Neural cell (in vitro differentiated cells): ENCODE results near the gene C1R. TPM values are rescaled to one million over a fixed set of nuclear protein-coding genes. Genes with fewer than 3 reads are reported as not detected.

Experiments
- H2AFZ ChIP-seq: fragments of 200-600, 300-800 bp; sonication (generic), shearing (Covaris generic); 2 replicates; pipeline ENCODE4 v1.6.0; 2014; ENCODE audit warnings: low read depth, mild to moderate bottlenecking, antibody characterized with exemption, low read length, moderate library complexity
- H3F3A ChIP-seq: fragments of 200-600 bp; shearing (Covaris generic); 2 replicates; pipeline ENCODE4 v1.6.1; 2016; ENCODE audit warnings: mild to moderate bottlenecking, moderate library complexity, mixed read lengths, antibody characterized with exemption, low read length; ENCODE audit not compliant: insufficient read depth, poor library complexity, severe bottlenecking
- H3K27ac ChIP-seq: fragments of 200-600, 300-800 bp; sonication (generic), shearing (Covaris generic); 2 replicates; pipeline ENCODE4 v1.5.1; 2014; ENCODE audit warnings: mild to moderate bottlenecking, low read length, moderate library complexity
- H3K27me3 ChIP-seq: fragments of 300-800, 200-600 bp; sonication (generic), shearing (Covaris generic); 2 replicates; pipeline ENCODE4 v1.6.0; 2014; ENCODE audit warnings: mild to moderate bottlenecking, low read depth, low read length, moderate library complexity; ENCODE audit not compliant: insufficient read depth
- H3K36me3 ChIP-seq: fragments of 300-800, 200-600 bp; sonication (generic), shearing (Covaris generic); 2 replicates; pipeline ENCODE4 v1.5.1; 2014; ENCODE audit warnings: mild to moderate bottlenecking, antibody characterized with exemption, low read length, moderate library complexity; ENCODE audit not compliant: insufficient read depth
- H3K4me2 ChIP-seq: fragments of 300-800, 200-600 bp; sonication (generic), shearing (Covaris generic); 2 replicates; pipeline ENCODE4 v1.6.0; 2014; ENCODE audit warnings: mild to moderate bottlenecking, low read length
- H3K4me3 ChIP-seq: fragments of 300-800, 200-600 bp; sonication (generic), shearing (Covaris generic); 2 replicates; pipeline ENCODE4 v1.5.1; 2014; ENCODE audit warnings: mild to moderate bottlenecking, low read length, moderate library complexity
- H3K79me2 ChIP-seq: fragments of 200-600 bp; shearing (Covaris generic); replicated peaks from 2 replicates; pipeline ENCODE4 v1.6.0; 2014; ENCODE audit warnings: mild to moderate bottlenecking, low read length, moderate library complexity; ENCODE audit not compliant: insufficient read depth
- H3K9ac ChIP-seq: fragments of 300-800, 200-600 bp; sonication (generic), shearing (Covaris generic); 2 replicates; pipeline ENCODE4 v1.6.1; 2016; ENCODE audit warnings: mild to moderate bottlenecking, low read length, mixed read lengths
- H3K9me2 ChIP-seq: fragments of 200-600 bp; shearing (Covaris generic); 2 replicates; pipeline ENCODE4 v1.6.1; 2016; ENCODE audit warnings: mild to moderate bottlenecking, low read length, mixed read lengths; ENCODE audit not compliant: insufficient read depth
- H3K9me3 ChIP-seq: fragments of 200-600, 300-800 bp; sonication (generic), shearing (Covaris generic); 2 replicates; pipeline ENCODE4 v1.6.1; 2016; ENCODE audit warnings: mild to moderate bottlenecking, mixed run types, low read length, moderate library complexity, mixed read lengths
- H4K20me1 ChIP-seq: fragments of 200-600 bp; shearing (Covaris generic); 2 replicates; pipeline ENCODE4 v1.6.1; 2016; ENCODE audit warnings: mild to moderate bottlenecking, mixed run types; ENCODE audit not compliant: insufficient read depth
- CTCF ChIP-seq: fragments of 450-650 bp; IDR thresholded peaks from 2 replicates; pipeline ENCODE4 v1.5.1; 2014; ENCODE audit warnings: antibody characterized with exemption, mild to moderate bottlenecking, moderate library complexity; ENCODE audit not compliant: poor library complexity, severe bottlenecking
- EP300 ChIP-seq: fragments of 450-650 bp; conservative IDR thresholded peaks from 2 replicates; pipeline ENCODE4 v1.6.1; 2014; ENCODE audit warnings: antibody characterized with exemption, mild to moderate bottlenecking, moderate library complexity; ENCODE audit not compliant: poor library complexity, severe bottlenecking
- EZH2 ChIP-seq: fragments of 200-600, 300-800 bp; shearing (Covaris generic), sonication (generic); IDR thresholded peaks from 2 replicates; pipeline ENCODE4 v1.6.1; 2014; ENCODE audit warnings: antibody characterized with exemption, low read length, borderline replicate concordance, mild to moderate bottlenecking; ENCODE audit not compliant: insufficient read depth, poor library complexity, severe bottlenecking
- MXI1 ChIP-seq: fragments of 450-650 bp; conservative IDR thresholded peaks from 2 replicates; pipeline ENCODE4 v1.6.1; 2014; ENCODE audit warnings: antibody characterized with exemption, mild to moderate bottlenecking; ENCODE audit not compliant: poor library complexity, severe bottlenecking
- POLR2AphosphoS5 ChIP-seq: IDR thresholded peaks from 2 replicates; pipeline ENCODE4 v1.6.1; 2012
- RAD21 ChIP-seq: fragments of 450-650 bp; conservative IDR thresholded peaks from 2 replicates; pipeline ENCODE4 v1.6.1; 2014; ENCODE audit warnings: antibody characterized with exemption, mild to moderate bottlenecking, moderate library complexity
- REST ChIP-seq: IDR thresholded peaks from 2 replicates; pipeline ENCODE4 v1.6.1; 2012; ENCODE audit warnings: borderline replicate concordance
- SMC3 ChIP-seq: fragments of 450-650 bp; conservative IDR thresholded peaks from 2 replicates; pipeline ENCODE4 v1.6.1; 2014; ENCODE audit warnings: antibody characterized with exemption, mild to moderate bottlenecking, moderate library complexity; ENCODE audit not compliant: poor library complexity
- TAF1 ChIP-seq: IDR thresholded peaks from 2 replicates; pipeline ENCODE4 v1.6.1; 2012; ENCODE audit warnings: low read depth
- polyA plus RNA-seq: library from polyadenylated mRNA; depleted of rRNA; stranded (reverse); fragments of >200 nt; gene quantifications from 2 replicates; pipeline ENCODE4 v1.2.3, GENCODE V29; 2014

C1R gene
- polyA plus RNA-seq, 1 donor from 2014 or later = 1.7 TPM

- H3K9ac ChIP-seq = no peak overlapping the region
- no peaks in the 10 kb centered on the region for H3F3A ChIP-seq
- no peaks in the 10 kb centered on the region for H3K9me3 ChIP-seq
- H2AFZ ChIP-seq = no peak overlapping the region
- no peak for TF ChIP-seq CTCF
- no peaks in the 10 kb centered on the region for H3K79me2 ChIP-seq
- no peaks in the 10 kb centered on the region for H3K36me3 ChIP-seq
- H3K27me3 ChIP-seq = peaks cover 5% of the 10 kb centered on the region
- no peak overlapping the region for H3K4me3 ChIP-seq
- no peaks in the 10 kb centered on the region for H3K9me2 ChIP-seq
- no peak overlapping the region for H3K27ac ChIP-seq
- H4K20me1 ChIP-seq = no peaks in the 10 kb centered on the region
- no peak overlapping the region for H3K4me2 ChIP-seq
These were observed 31.7 kb upstream of the C1R start for GRCh38 chr12:7123806-7124522.

- Histone ChIP-seq H3K27me3 (no peaks in the 10 kb centered on the region), H3K9ac (no peak overlapping the region), H3K9me2 (no peaks in the 10 kb centered on the region), H3F3A (no peaks in the 10 kb centered on the region), H3K4me2 (no peak overlapping the region), H3K9me3 (no peaks in the 10 kb centered on the region), H3K79me2 (no peaks in the 10 kb centered on the region), H3K4me3 (no peak overlapping the region), H2AFZ (no peak overlapping the region), H4K20me1 (no peaks in the 10 kb centered on the region), H3K36me3 (no peaks in the 10 kb centered on the region), H3K27ac (no peak overlapping the region)
- TF ChIP-seq MXI1 = no peak
- TF ChIP-seq RAD21 = no peak
- TF ChIP-seq EP300 = no peak
- TF ChIP-seq POLR2AphosphoS5 = no peak
- no peak for TF ChIP-seq REST
- no peak for TF ChIP-seq SMC3
- TF ChIP-seq TAF1 = no peak
- no peak for TF ChIP-seq CTCF
- no peak for TF ChIP-seq EZH2
These were observed 30.8 kb upstream of the C1R start for GRCh38 chr12:7122811-7123769.
